ENCODE results near the gene WAC. TPM values are rescaled to one million over a fixed set of nuclear protein-coding genes. Genes with fewer than 3 reads are reported as not detected.

The WAC gene, protein sequence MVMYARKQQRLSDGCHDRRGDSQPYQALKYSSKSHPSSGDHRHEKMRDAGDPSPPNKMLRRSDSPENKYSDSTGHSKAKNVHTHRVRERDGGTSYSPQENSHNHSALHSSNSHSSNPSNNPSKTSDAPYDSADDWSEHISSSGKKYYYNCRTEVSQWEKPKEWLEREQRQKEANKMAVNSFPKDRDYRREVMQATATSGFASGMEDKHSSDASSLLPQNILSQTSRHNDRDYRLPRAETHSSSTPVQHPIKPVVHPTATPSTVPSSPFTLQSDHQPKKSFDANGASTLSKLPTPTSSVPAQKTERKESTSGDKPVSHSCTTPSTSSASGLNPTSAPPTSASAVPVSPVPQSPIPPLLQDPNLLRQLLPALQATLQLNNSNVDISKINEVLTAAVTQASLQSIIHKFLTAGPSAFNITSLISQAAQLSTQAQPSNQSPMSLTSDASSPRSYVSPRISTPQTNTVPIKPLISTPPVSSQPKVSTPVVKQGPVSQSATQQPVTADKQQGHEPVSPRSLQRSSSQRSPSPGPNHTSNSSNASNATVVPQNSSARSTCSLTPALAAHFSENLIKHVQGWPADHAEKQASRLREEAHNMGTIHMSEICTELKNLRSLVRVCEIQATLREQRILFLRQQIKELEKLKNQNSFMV
- 50.7 and 54.8 TPM in 2 replicates for total RNA-seq

DNA sequence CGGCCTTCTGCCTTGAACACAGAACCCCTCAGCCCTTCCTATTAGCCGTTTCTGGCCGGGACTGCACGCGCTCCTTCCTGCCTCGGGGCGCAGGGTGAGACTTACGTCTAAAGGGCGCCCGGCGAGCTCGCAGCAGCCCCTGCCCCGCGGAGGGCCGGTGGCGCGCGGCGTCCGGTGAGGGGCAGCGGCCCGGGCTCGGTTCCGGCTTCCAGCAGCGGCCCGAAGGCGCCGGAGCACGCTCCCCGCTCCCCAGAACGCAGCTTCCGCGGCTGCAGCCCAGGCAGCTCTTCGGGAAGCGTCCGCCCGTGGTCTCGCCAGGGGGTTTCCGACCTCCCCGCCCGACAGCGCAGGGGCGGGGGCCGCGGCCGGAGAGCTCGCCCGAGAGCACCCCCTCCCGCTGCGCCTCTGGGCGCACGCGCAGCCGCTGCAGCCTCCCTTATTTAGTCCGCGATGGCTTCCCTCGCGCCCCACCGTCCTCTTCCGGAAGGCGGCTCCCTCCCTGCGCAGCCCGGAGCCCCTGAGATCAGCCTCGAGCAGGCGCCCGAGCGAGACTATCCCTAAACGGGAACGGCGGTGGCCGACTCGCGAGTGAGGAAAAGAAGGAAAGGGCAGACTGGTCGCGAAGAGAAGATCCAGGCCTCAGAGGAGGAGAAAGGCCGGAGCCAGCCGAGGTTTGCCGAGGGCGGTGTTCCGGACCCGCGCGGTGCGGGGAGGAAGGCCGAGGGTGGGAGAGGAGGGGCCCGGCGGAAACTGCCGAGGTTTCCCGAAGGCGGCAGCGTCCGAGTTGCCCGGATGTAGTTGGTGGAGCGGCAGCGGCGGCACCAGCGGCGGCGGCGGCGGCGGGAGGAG, at the start of gene WAC:
Gene WAC, plus strand, starts transcription at position 782 of the 849 bp plus-strand sequence. CDS start 462 bp downstream, outside the sequence.

Other genes starting within 250 kb of the WAC start
- 0.33 and 1.6 TPM in 2 replicates for gene MPP7, start 230.1 kb upstream of the WAC start, total RNA-seq
- 0.77 and 2.9 TPM in 2 replicates for gene BAMBI, start 144.4 kb downstream of the WAC start, total RNA-seq

All from uterine smooth muscle cell (primary cell).